IPS DF 4.7 (cell line): ENCODE results near the gene PTPRM.

Source experiments
- DNase-seq: peaks from one replicate; pipeline ENCODE4 v3.0.0-alpha.2; 2013; ENCODE audit warnings: low spot score; ENCODE audit errors: extremely low read depth

Gene PTPRM

GRCh38 chr18:8351161-8351560, 784.0 kb downstream of the PTPRM start:
- no peak for DNase-seq

GRCh38 chr18:8354304-8354703, 787.2 kb downstream of the PTPRM start:
- no peak for DNase-seq

GRCh38 chr18:8356001-8356400, 788.9 kb downstream of the PTPRM start:
- no peak for DNase-seq

GRCh38 chr18:8357320-8357719, 790.2 kb downstream of the PTPRM start:
- no peak for DNase-seq

- no peak for DNase-seq
Measured at GRCh38 chr18:8358033-8358765, 791.1 kb downstream of the PTPRM start.

- DNase-seq = no peak
Measured at GRCh38 chr18:8359076-8359475, 792.0 kb downstream of the PTPRM start.

GRCh38 chr18:8359481-8359880, 792.4 kb downstream of the PTPRM start:
- no peak for DNase-seq

GRCh38 chr18:8361941-8362471, 794.9 kb downstream of the PTPRM start:
- DNase-seq = no peak

GRCh38 chr18:8362863-8363262, 795.7 kb downstream of the PTPRM start:
- DNase-seq = no peak

GRCh38 chr18:8364385-8364784, 797.3 kb downstream of the PTPRM start:
- no peak for DNase-seq

GRCh38 chr18:8365006-8365405, 797.9 kb downstream of the PTPRM start:
- DNase-seq = no peak

- DNase-seq = no peak
Measured at GRCh38 chr18:8365528-8365927, 798.4 kb downstream of the PTPRM start.

GRCh38 chr18:8366070-8366469, 799.0 kb downstream of the PTPRM start:
- DNase-seq = no peak

- no peak for DNase-seq
Measured at GRCh38 chr18:8366656-8367055, 799.5 kb downstream of the PTPRM start.

- DNase-seq = peak; percentile 53
Measured at GRCh38 chr18:8367217-8367988, 800.3 kb downstream of the PTPRM start.

GRCh38 chr18:8368512-8369217, 801.5 kb downstream of the PTPRM start:
- DNase-seq = no peak

GRCh38 chr18:8373486-8373885, 806.4 kb downstream of the PTPRM start:
- no peak for DNase-seq

- no peak for DNase-seq
Measured at GRCh38 chr18:8374676-8375075, 807.6 kb downstream of the PTPRM start.

- DNase-seq = no peak
Measured at GRCh38 chr18:8375249-8375648, 808.1 kb downstream of the PTPRM start.

GRCh38 chr18:8376113-8376512, 809.0 kb downstream of the PTPRM start:
- DNase-seq = no peak

- DNase-seq = no peak
Measured at GRCh38 chr18:8379187-8379941, 812.2 kb downstream of the PTPRM start.
